GM12878 (cell line): Measurements from ENCODE around the gene SF3B2. TPM values are rescaled to one million over a fixed set of nuclear protein-coding genes. Genes with fewer than 3 reads are reported as not detected.

Experiments used
- ATAC-seq: fragments of 200-7000 bp; cut with Tn5 transposase; 3 replicates; pipeline ENCODE4 v1.9.1; 2020; ENCODE audit warnings: mild to moderate bottlenecking, moderate library complexity
- BruUV-seq: library from RNA; stranded (reverse); fragments of 400-500 nt; replicated peaks from 2 replicates; lab custom pipeline; 2021; lab: Mats Ljungman, UMichigan
- CTCF ChIA-PET: fragments of 300-600 bp; sonication (Branson Sonifier 250); formaldehyde crosslinking; extraction: SDS; loops from one replicate; lab custom pipeline; 2021; ENCODE audit warnings: inconsistent platforms; lab: Yijun Ruan, JAX
- POLR2A ChIA-PET: fragments of 350-600 bp; formaldehyde crosslinking; extraction: SDS; loops from one replicate; lab custom pipeline; 2021; ENCODE audit warnings: inconsistent platforms; lab: Charles Lee
- RAD21 ChIA-PET: fragments of 300-600 bp; sonication (Branson Sonifier 250); formaldehyde crosslinking; loops from one replicate; lab custom pipeline; 2023; ENCODE audit warnings: antibody characterized with exemption; ENCODE audit not compliant: unreplicated experiment; lab: Charles Lee
- SMC1A ChIA-PET: fragments of 300-600 bp; sonication (Branson Sonifier 250); formaldehyde crosslinking; loops from one replicate; lab custom pipeline; 2023; ENCODE audit not compliant: unreplicated experiment, uncharacterized antibody; lab: Charles Lee
- DNase-seq: peaks from one replicate; pipeline ENCODE4 v3.0.0-alpha.2; 2011; ENCODE audit warnings: low read depth, low spot score
- FAIRE-seq: peaks from 3 replicates; lab custom pipeline; 2011; peaks lifted over from hg19 to GRCh38; lab: Jason Lieb, UNC
- H2AFZ ChIP-seq: 2 replicates; pipeline ENCODE4 v1.6.0; 2011; ENCODE audit warnings: low read depth, low read length, control low read depth; ENCODE audit not compliant: control insufficient read depth
- H3K27ac ChIP-seq: 2 replicates; pipeline ENCODE4 v1.5.1; 2011; ENCODE audit warnings: control low read depth; ENCODE audit not compliant: control insufficient read depth, insufficient read depth
- H3K27me3 ChIP-seq, 2 experiments: replicated peaks in 1 of 2; 2 replicates each; pipeline versions ENCODE4 v1.6.0 to v1.6.1; 2011; ENCODE audit warnings: low read length in 1 of 2; ENCODE audit not compliant: control insufficient read depth in 2 of 2, insufficient read depth in 2 of 2
- H3K36me3 ChIP-seq, 2 experiments: 2 replicates each; pipeline ENCODE4 v1.5.1; 2011; ENCODE audit warnings: low read length in 1 of 2; ENCODE audit not compliant: control insufficient read depth in 2 of 2, insufficient read depth in 2 of 2
- H3K4me1 ChIP-seq: 2 replicates; pipeline ENCODE4 v1.6.1; 2011; ENCODE audit warnings: mild to moderate bottlenecking, low read length, moderate library complexity, mixed read lengths; ENCODE audit not compliant: control insufficient read depth, insufficient read depth
- H3K4me2 ChIP-seq: 2 replicates; pipeline ENCODE4 v1.6.0; 2011; ENCODE audit warnings: control low read depth; ENCODE audit not compliant: control insufficient read depth, insufficient read depth
- H3K4me3 ChIP-seq: fragments of 200-600 bp; sonication (generic); 2 replicates; pipeline ENCODE4 v1.5.1; 2016
- H3K79me2 ChIP-seq: 2 replicates; pipeline ENCODE4 v1.6.0; 2011; ENCODE audit warnings: low read length; ENCODE audit not compliant: control insufficient read depth, insufficient read depth
- H3K9ac ChIP-seq: 2 replicates; pipeline ENCODE4 v1.8.0; 2011; ENCODE audit warnings: low read length, control low read depth, mixed read lengths; ENCODE audit not compliant: control insufficient read depth, insufficient read depth
- H3K9me3 ChIP-seq: replicated peaks from 3 replicates; pipeline ENCODE4 v1.5.1; 2011; ENCODE audit warnings: mild to moderate bottlenecking, low read length; ENCODE audit not compliant: control insufficient read depth, insufficient read depth
- H4K20me1 ChIP-seq: 2 replicates; pipeline ENCODE4 v1.6.0; 2011; ENCODE audit not compliant: control insufficient read depth, insufficient read depth
- BCLAF1 ChIP-seq: fragments of 450-650 bp; IDR thresholded peaks from 2 replicates; pipeline ENCODE4 v1.6.1; 2017; ENCODE audit warnings: antibody characterized with exemption, mild to moderate bottlenecking, moderate library complexity
- CBX3 ChIP-seq: fragments of 200-600 bp; sonication (generic); IDR thresholded peaks from 2 replicates; pipeline ENCODE4 v1.6.1; 2016; ENCODE audit warnings: low read depth, borderline replicate concordance
- EGR1 ChIP-seq, 2 experiments: IDR thresholded peaks; 1 replicate in 1 of 2; 2 replicates in 1 of 2; pipeline ENCODE4 v1.6.1; 2011 to 2012; ENCODE audit warnings: low read depth in 2 of 2, low read length in 2 of 2, borderline replicate concordance in 1 of 2, mild to moderate bottlenecking in 1 of 2, moderate library complexity in 1 of 2
- MTA2 ChIP-seq: fragments of 450-650 bp; IDR thresholded peaks from 2 replicates; pipeline ENCODE4 v1.6.1; 2016; ENCODE audit warnings: low read depth, mild to moderate bottlenecking, moderate library complexity
- PAX5 ChIP-seq: IDR thresholded peaks from 2 replicates; pipeline ENCODE4 v1.6.1; 2011; ENCODE audit warnings: low read depth, low read length, borderline replicate concordance
- RCOR1 ChIP-seq: conservative IDR thresholded peaks from 2 replicates; pipeline ENCODE4 v1.6.1; 2012; ENCODE audit warnings: low read depth, low read length, improper control_type of control experiment
- SIX5 ChIP-seq: IDR thresholded peaks from 2 replicates; pipeline ENCODE4 v1.6.1; 2011; ENCODE audit warnings: mild to moderate bottlenecking, low read depth, low read length, moderate library complexity; ENCODE audit not compliant: severe bottlenecking
- ZNF384 ChIP-seq: IDR thresholded peaks from 2 replicates; pipeline ENCODE4 v1.6.1; 2012; ENCODE audit warnings: low read depth, mild to moderate bottlenecking, low read length, improper control_type of control experiment, borderline replicate concordance
- ZNF622 ChIP-seq: fragments of 450-650 bp; IDR thresholded peaks from 2 replicates; pipeline ENCODE4 v1.6.1; 2017; ENCODE audit warnings: mild to moderate bottlenecking, inconsistent platforms
- WGBS: methylation state at CpG from one replicate; pipeline ENCODE4 v1.1.6; 2016; ENCODE audit warnings: low lambda C conversion rate; ENCODE audit not compliant: insufficient replicate concordance, insufficient coverage; ENCODE audit errors: missing lambda C conversion rate; 5-methylcytosine and 5-hydroxymethylcytosine counted together
- in situ Hi-C: fragments of 300-500 bp; cut with MboI; formaldehyde crosslinking; loops from 9 replicates; pipeline ENCODE4 v1.14.3; 2018; ENCODE audit warnings: mixed read lengths
- intact Hi-C: fragments of 100-400 bp; cut with micrococcal nuclease; formaldehyde crosslinking; loops from one replicate; pipeline ENCODE4 v1.14.2; 2022; ENCODE audit not compliant: unreplicated experiment
- polyA plus RNA-seq, 11 experiments: library from polyadenylated mRNA; depleted of rRNA in 4 of 11; unstranded in 6 of 11; stranded (reverse) in 5 of 11; fragments of >200 nt; fragmentation: Nextera tagmentation in 4 of 11; fragmentation: Illumina TruSeq in 1 of 11; extraction: Ambion mirVana in 4 of 11; extraction: Trizol in 1 of 11; gene quantifications; 1 replicate in 1 of 11; 2 replicates in 10 of 11; pipeline versions ENCODE4 v1.2.1 to v1.2.3, GENCODE V29; 2011 to 2016; ENCODE audit warnings: inconsistent platforms in 2 of 11, missing spikeins in 2 of 11, low read depth in 1 of 11
- total RNA-seq, 4 experiments: library from RNA; depleted of rRNA in 3 of 4; stranded (reverse); fragments of >200 nt in 3 of 4; fragmentation: Illumina TruSeq in 1 of 4; extraction: Trizol in 1 of 4; gene quantifications; 2 replicates each; pipeline versions ENCODE4 v1.2.1 to v1.2.3, GENCODE V29; 2013 to 2021
- TF ChIP-seq, protein P1 (sequence below): IDR thresholded peaks from 2 replicates; pipeline ENCODE4 v1.6.1; 2012; ENCODE audit warnings: mild to moderate bottlenecking, low read depth, low read length

SF3B2 gene
- total and polyA plus RNA-seq, 10 of the 15 experiments (the other 5 are each of a cell fraction or from before 2014, with no cell fraction given) = 56.3 to 245 (median 144) TPM

DNA sequence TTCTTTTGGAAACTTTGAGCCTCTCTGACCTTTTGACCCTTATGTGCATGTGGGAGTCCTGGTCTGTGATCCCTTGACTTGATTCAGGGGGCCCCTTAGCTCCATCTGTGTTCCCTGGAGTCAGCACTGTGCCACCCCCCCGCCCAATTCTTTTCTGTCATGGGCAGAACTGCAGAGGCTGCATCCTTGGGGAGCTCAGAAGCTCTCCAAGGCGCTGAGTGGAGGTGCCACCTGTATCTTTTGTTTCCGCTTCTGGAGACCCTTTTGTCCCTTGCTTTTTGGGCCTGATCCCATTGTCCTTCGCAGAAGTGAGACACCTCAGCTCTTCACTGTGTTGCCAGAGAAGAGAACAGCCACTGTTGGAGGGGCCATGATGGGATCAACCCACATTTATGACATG lies 15.5 kb downstream of the SF3B2 start:
- Histone ChIP-seq H3K36me3 (peaks cover 20 to 52% of the 10 kb centered on the region in 2 experiments), H3K79me2 (peaks cover 27% of the 10 kb centered on the region), H3K4me2 (no peak overlapping the region), H3K4me1 (peaks cover 21% of the 10 kb centered on the region), H3K9me3 (peaks cover 6% of the 10 kb centered on the region; the same call in 2 of the 3 replicates), H3K27me3 (no peaks in the 10 kb centered on the region), H3K4me3 (no peak overlapping the region), H3K9ac (no peak overlapping the region), H4K20me1 (no peaks in the 10 kb centered on the region), H3K27ac (no peak overlapping the region), H2AFZ (no peak overlapping the region)
- FAIRE-seq = no peak
- ATAC-seq = no peak
- RAD21 ChIA-PET = interaction anchor here (0.9 to 7.3 kb wide), 10 partner anchors 10 to 154 kb away, joined by 3 to 81 read pairs (median 5); partner anchors contain the start of gene SF3B2
- WGBS = 89% methylated on average over 4 of the region's 4 CpGs
- BruUV-seq = no TSS peak
- SMC1A ChIA-PET = interaction anchor here (0.6 to 17.7 kb wide), 11 partner anchors 8 to 154 kb away, joined by 3 to 265 read pairs (median 8); partner anchors contain the start of gene SF3B2
- CTCF ChIA-PET = interaction anchor here (0.6 to 20.0 kb wide), 19 partner anchors 9 to 356 kb away, joined by 3 to 195 read pairs (median 12); partner anchors contain the start of genes KAT5 and SF3B2
- intact Hi-C loops = loop anchor here (2.0 kb wide), 1 partner anchor 59 kb away; no protein-coding TSS in a partner anchor
- no peak for DNase-seq
- in situ Hi-C loops = loop anchor here (5.0 kb wide), 1 partner anchor 65 kb away; no protein-coding TSS in a partner anchor
- no peak for TF ChIP-seq MTA2
- no peak for TF ChIP-seq PAX5
- TF ChIP-seq, protein P1, sequence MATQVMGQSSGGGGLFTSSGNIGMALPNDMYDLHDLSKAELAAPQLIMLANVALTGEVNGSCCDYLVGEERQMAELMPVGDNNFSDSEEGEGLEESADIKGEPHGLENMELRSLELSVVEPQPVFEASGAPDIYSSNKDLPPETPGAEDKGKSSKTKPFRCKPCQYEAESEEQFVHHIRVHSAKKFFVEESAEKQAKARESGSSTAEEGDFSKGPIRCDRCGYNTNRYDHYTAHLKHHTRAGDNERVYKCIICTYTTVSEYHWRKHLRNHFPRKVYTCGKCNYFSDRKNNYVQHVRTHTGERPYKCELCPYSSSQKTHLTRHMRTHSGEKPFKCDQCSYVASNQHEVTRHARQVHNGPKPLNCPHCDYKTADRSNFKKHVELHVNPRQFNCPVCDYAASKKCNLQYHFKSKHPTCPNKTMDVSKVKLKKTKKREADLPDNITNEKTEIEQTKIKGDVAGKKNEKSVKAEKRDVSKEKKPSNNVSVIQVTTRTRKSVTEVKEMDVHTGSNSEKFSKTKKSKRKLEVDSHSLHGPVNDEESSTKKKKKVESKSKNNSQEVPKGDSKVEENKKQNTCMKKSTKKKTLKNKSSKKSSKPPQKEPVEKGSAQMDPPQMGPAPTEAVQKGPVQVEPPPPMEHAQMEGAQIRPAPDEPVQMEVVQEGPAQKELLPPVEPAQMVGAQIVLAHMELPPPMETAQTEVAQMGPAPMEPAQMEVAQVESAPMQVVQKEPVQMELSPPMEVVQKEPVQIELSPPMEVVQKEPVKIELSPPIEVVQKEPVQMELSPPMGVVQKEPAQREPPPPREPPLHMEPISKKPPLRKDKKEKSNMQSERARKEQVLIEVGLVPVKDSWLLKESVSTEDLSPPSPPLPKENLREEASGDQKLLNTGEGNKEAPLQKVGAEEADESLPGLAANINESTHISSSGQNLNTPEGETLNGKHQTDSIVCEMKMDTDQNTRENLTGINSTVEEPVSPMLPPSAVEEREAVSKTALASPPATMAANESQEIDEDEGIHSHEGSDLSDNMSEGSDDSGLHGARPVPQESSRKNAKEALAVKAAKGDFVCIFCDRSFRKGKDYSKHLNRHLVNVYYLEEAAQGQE = no peak
- TF ChIP-seq EGR1 (IDR thresholded peaks at IDR 0.05; ENCODE audit: borderline replicate concordance in 1 of 2, low read depth in 2 of 2, low read length in 2 of 2) = no peak
- TF ChIP-seq CBX3 = no peak
- TF ChIP-seq BCLAF1 = no peak
- no peak for TF ChIP-seq ZNF384
- no peak for TF ChIP-seq ZNF622
- TF ChIP-seq RCOR1 = no peak
- no peak for TF ChIP-seq SIX5
- POLR2A ChIA-PET = interaction anchor here (0.6 to 6.3 kb wide), 11 partner anchors 9 to 178 kb away, joined by 3 to 56 read pairs (median 4); partner anchors contain the start of gene SF3B2
